GM21526 (cell line): Measurements from ENCODE around the gene NDRG4.

ENCODE experiments used
- ATAC-seq: cut with Tn5 transposase; IDR thresholded peaks from one replicate; pipeline ENCODE4 v1.9.1; 2021; ENCODE audit warnings: moderate library complexity; ENCODE audit not compliant: unreplicated experiment, low FRiP score

NDRG4 gene

DNA sequence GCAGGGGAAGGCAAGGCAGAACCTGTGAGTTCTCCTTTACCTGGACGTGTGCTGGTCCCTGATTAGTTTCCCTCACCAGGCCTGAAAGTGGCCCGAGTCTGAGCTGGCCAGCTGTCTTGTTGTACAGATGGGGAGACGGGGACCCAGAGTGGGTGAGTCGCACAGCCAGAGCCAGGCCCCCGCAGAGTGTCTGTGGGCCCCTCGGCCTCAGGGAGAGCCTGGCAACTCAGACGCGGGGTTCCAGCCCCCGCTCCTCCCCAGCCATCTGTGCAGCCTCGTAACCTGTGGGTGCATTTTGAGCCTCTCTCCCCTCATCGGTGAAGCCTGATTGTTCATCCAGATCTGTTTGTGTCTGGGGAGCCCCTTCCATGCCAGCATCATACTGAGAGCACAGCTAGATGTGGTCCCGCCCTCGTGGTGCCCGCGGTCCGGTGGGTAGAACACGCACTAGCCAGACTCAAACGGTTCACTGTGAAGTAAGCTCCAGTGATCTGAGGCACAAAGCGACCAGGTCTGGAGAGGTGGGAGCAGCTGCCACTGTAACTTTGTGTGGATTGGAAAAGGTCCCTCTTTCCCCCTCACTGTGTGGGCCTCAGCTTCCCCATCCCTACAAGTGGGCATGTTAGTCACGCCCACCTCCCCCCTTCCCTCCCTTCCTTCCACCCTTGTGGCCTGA is 6.0 kb upstream of the NDRG4 start:
- no peak for ATAC-seq

DNA sequence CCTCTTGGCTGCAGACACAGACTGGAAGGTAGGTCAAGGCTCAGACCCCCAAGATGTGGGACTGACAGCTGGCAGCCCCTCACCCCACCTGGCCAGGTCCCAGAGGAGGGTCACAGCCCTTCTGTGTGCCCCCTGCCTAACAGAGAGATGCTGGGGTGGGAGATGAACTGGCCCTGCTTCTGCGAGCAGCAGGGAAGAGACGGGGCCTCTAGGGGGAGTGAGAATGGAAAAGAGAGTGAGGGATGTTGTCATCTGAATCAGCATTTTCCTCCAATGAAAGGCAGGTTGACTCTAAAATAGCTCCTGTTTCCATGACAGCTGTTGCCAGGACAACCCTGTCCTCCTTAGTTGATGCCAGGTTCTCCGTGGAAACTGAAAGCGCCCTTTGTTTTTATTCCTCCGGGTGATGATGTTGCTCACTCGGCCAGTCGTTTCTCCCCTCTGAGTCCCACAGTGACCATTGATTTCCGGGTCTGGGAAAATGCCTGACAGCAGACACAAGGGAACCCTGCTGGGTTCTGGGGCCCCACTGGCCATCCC is 4.9 kb upstream of the NDRG4 start:
- ATAC-seq, result peak; percentile 64

DNA sequence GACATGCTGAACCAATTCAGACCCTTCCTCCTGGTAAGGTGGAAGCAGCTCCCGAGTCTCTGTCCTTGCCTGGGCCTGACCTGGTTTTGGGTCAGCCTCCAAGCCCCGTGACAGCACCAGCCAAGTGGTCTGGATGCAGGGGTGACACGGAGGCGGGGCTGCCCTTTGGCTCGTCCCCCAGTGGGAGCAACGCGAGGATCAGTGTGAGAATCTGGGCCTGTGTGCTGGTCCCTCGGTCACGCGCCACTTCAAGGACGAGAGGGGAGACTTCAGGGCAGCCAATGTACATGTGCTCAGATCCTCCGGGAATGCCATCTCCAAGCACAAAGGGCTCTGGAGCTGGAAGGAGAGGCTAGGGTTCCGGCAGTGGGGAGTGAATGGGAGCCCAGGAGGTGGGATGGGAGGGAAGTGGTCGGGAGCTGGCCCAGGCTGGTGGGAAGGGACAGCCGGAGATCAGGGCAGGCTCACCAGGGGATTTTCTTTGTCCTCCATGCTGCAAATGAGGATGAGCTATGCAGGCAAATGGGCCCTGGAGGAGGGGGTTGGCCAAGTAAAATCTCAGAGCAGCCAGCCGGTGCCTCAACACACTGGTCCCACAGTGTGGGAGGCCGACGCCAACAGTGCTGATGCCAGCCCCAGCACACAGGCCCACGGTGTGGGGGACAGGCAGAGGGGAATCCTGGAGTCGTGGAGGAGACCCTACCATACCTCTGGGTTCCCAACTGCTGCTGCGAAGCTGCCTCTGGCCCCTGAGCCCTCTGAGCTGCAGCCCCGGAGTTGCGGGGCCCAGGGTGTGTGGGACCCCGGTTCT is 4.2 kb upstream of the NDRG4 start:
- ATAC-seq, result no peak

DNA sequence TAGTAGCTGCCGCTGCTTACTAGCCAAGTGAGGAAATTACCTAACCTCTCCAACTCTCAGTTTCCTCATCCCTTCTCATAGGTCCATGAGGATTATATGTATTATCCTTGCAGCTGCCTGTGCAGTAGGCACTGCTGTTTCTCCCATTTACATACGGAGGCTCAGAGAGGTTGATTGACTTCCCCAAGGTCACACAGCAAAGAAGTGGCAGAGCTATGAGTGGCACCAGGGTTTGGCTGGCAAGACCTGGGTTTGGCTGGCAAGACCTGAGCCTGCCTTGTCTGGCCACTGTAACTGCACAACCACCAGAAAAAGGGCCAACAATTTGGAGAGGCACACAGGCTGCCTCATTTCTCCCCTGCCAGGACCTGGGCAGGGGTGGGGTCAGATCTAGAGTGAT is 2.5 kb upstream of the NDRG4 start:
- ATAC-seq, result no peak

DNA sequence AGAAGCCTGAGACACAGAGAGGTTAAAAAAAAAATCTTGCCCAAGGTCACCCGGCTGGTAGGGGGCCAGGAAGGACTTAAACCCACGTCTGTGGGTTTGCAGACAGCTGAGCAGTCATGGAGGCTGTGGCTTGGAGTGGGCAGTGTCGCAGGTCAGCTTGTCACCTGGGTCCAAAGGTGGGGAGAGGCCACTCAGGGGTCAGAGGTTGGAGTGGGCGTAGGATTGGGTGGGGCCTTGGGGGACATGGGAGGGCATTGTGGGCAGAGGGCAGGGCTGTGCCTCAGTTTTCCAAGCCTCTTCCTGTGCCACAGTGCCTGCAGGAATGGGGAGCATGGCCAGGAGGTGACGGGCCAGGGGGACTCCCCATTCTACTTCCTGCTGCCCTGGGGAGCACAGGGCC is 2.0 kb upstream of the NDRG4 start:
- no peak for ATAC-seq

DNA sequence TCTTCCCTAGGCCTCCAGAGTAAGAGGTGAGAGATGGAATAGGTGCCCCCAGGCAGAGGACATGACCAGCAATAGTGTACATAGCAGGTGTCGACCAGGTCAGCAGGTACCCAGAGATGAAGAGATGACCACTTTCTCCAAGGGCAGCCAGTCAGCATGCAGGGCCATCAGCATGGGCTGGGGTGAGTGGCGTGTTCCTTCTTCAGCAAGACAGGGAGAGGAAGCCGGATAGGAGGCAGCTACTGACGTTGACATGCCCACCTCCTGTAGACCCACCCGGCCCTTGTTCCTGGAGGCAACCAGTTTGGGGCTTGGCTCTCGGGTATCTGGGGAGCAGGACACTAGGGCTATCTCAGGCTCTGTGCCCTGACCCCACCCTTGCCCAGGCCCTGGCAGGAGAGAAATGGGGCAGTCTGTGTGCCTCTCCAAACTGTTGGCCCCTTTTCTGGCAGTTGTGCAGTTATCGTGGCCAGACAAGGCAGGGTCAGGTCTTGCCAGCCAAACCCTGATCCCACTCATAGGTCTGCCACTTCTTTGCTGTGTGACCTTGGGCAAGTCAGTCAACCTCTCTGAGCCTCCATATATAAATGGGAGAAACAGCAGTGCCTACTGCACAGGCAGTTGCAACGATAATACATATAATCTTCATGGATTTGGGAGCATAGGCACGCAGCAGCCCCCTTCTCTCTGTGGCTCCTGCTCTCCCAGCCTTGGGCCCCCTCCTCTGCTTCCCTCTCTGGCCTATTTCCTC is 1.4 kb upstream of the NDRG4 start:
- no peak for ATAC-seq

DNA sequence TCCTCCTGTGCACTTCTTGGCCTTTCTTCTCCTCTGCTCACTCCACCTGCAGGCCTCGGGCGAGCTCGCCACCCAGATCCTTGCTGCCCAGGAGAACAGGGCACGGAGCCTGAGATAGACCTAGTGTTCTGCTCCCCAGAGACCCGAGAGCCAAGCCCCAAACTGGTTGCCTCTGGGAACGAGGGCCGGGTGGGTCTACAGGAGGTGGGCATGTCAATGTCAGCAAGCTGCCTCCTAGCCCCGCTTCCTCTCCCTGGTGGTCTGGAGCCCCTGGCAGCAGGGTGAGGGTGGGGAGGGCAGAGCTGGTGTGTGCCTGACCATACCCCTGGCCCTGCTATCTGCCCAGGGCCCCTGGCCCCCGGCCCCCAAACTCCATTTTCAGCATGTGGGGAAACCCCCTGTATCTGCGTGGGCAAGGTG is 841 bp upstream of the NDRG4 start:
- no peak for ATAC-seq

DNA sequence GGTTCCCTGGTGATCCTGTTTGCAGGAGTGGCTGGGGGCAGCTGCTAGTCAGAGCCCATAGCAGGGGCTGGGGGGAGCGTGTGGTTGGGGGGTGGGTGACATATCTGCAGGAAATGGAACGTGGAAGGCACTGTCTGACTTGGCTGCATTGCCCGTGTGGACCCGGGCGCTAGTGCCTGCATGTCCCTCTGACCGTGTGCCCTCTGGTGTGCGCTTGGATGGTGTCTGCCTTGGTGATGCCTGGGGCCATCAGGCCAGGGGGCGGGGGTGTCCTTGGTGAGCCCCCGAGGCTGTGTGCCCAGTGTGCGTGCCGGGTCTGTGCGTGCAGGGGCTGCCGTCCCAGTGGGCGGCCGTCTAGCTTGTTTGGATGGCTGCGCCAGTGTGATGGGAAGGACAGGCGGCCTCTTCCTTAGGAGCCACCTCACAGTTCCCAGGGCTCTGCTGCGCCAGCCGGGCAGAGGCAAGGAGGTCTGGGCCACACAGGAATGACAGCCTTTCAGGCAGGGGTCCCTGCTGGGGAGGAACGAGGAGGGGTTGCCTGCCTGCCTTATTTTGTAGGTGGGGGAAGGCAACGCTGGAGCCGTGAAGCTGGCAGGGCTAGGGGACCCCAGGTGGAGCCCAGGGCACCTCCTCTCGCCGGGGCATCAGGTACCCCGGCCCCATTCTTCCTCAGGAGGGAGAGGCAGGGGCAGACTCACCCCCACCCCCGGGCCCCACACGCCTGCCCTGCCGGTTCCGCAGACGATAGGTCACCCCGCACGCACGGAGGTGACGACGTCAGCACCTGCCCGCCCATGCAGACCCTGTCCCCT is 693 bp downstream of the NDRG4 start:
- ATAC-seq, result no peak

DNA sequence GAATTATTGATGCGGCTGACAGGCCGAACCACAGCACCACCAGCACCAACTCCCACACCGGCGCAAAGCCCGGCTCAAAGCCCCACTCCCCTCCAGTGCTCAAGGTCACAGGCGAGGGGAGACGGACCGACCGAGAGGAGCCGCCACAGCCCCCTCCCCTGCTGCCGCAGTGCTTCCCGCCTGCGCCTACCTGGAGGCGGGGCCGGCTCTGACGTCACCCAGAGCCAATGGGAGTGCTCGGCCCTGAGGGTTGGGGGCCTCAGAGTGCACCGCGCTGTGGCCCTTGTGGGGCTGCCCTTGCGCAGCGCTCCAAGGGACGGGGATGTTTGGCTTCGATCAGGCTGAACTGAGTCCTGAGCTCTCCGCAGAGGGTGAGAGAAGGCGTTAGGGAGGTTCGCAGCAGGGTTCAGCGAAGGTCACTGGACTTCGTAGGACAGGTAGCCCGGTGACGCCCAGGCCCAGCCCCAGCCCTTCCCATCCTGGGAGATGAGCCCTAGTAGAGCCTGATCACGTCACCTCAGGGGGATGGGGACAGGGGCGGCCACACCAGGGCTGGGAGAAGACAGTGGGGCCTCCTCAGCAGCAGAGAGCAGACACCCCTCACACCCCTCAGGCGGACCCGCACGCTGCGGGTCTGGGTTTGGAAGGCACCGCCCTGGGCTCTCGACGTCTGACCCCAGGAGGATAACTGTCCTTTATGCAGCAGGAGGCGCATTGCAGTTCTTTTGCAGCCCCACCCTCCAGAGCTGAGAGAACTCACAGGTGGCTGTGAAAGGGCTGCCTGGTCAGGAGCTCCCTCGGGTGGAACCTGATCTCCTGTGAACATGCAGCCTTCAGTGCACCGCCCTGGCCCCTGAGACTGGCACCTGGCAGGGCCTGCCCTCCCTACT is 1.5 kb downstream of the NDRG4 start:
- ATAC-seq, result no peak

DNA sequence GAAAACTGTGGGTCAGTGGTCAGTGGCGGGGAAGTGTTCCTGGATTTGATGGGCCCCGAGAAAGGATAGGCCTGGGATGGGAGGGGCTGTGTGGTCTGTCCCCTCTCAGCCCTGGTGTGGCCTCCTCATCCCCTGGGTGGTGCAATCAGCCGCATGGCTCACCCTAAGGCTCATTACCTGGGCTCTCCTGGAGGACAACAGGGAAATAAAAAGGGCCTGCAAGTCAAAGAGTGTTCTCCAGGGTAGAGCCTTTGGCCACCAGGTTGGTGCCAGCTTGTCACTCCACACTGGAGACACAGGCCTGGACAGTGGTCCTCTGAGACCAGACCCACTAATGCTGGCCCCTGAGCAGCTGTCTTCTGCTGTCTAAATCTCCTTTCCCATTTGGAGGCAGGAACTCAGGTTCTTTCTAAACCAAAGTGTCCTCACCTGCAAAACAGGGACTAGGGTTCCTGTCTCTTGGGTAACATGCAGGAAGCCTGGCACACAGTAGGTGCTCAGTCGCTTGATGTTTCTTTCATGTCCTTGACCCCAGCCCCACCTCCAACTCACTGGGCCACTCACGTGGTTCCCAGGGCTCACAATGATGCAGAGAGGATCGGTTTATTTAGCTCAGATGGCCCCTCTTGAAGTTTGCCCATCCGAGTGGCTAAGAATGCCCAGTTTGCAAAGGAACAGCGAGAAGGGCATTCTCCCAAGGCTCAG is 2.4 kb downstream of the NDRG4 start:
- ATAC-seq, result no peak

DNA sequence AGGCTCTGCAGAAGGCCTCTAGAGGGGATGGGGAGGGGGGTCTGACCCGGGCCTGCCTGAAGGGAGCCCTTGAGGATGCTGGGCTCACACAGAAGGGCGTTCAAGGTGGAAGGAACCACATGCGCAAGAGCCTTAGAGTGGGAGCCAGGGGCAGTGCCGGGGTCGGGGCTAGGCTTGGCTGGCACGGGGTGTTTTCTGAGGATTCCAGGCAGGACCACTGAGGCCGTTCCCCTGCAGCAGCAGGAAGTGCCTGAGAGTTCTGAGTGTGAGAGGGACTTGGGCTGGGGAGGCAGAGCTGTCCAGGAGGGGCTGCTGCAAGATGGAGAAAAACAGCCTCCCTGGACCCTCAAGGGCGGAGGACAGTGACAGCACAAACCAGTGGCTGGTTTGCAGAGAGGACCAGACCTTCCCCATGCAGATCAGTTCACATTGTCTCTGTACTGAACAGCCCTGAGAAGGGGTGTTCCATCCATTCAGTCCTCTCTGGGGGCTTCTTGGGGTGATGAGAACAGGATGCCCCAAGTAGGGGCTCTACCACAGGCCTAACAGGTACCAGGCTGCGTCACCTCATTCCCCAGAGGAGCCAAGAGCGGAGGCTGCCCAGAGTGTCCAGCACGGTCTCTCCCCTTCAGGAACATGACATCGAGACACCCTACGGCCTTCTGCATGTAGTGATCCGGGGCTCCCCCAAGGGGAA is 3.4 kb downstream of the NDRG4 start:
- ATAC-seq, result no peak

DNA sequence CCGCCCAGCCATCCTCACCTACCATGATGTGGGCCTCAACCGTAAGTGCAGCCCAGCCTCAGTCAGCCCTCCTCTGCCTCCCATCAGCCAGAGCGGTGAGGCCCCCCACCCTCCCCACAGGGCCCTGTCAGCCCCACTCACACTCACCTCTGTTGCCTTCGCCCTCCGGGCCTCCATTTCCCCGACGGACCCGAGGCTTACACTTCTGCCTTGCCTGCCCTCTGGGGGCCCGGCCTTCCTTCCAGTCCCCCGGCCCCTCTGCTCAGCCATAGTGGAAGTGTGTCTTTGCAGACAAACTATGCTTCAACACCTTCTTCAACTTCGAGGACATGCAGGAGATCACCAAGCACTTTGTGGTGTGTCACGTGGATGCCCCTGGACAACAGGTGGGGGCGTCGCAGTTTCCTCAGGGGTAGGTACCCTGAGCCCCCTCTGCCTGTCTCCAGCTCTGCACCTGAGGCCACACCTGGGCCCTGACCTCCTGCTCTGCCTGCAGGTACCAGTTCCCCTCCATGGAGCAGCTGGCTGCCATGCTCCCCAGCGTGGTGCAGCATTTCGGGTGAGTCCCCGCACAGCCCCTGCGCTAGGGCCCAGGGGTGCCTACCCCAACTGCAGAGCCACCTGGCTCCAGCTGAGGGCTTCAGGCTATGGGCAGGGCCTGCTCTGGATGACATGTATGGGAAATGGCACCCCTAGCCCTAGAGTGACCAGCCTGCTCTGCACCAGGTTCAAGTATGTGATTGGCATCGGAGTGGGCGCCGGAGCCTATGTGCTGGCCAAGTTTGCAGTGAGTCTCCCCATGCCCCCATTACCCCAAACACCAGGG is 4.1 kb downstream of the NDRG4 start:
- no peak for ATAC-seq

DNA sequence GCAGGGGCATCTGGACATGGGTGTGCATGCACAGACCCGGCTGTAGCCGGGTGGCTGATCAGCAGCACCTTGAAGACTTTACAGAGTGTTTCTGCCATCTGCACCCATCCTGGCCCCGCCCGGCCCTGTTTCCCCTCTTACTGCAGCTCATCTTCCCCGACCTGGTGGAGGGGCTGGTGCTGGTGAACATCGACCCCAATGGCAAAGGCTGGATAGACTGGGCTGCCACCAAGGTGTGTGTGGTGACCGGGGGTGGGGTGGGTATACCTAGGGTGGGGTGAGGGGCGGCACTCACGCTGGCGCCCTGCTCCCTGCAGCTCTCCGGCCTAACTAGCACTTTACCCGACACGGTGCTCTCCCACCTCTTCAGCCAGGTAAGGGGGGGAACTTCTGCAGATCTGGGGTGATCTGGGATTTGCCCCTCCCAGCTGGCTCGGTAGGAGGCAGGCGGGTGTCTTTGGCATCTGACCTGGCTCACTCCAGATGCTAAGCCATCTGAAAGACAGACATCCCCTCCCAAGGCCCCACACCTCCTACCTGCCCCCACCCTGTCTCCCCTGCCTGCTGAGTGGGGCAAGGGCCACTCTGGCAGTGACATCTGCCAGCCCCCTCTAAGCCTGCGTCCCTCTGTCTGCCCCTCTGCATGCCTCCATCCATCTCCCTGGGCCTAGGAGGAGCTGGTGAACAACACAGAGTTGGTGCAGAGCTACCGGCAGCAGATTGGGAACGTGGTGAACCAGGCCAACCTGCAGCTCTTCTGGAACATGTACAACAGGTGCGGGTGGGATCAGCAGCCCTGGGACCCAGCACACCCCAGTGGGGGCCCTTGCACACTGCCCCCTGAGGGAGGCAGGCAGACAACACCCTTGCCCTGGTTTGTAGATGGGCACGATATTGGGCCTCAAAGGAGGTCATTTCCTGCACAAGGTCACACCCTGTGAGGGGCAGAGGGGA is 6.6 kb downstream of the NDRG4 start:
- ATAC-seq, result no peak

DNA sequence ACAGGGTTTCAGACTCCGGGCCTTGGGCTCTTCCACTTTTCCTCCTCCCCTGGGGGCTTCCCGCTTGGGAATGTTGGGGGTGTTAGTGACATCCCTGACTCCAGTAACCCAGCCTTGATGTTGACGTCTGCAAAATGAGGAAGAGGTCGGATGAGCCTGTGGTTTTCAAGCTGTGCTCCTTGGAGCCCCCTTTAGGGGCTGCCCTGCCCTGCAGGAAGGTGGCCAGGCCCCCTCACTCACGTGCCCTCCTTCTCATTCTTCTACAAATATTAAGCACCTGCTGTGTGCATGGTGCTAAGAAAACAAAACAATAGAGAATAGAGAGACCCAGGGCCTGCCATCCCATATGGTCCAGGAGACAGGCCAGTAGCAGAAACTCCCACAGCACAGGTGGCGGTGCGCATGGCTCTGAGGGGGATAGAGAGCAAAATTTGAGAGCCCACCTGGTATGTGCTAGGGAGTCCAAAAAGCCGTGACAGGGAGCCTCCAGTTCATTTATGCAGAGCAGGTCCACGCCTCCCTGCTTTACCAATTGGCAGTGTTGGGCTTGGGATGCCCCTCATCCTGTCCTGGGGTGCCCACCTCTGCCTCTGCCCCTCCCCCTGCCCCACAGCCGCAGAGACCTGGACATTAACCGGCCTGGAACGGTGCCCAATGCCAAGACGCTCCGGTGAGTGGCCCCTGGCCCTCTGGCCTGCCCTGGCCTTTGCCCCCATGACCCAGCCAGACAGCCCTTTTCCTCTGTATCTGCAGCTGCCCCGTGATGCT is 7.4 kb downstream of the NDRG4 start:
- no peak for ATAC-seq

DNA sequence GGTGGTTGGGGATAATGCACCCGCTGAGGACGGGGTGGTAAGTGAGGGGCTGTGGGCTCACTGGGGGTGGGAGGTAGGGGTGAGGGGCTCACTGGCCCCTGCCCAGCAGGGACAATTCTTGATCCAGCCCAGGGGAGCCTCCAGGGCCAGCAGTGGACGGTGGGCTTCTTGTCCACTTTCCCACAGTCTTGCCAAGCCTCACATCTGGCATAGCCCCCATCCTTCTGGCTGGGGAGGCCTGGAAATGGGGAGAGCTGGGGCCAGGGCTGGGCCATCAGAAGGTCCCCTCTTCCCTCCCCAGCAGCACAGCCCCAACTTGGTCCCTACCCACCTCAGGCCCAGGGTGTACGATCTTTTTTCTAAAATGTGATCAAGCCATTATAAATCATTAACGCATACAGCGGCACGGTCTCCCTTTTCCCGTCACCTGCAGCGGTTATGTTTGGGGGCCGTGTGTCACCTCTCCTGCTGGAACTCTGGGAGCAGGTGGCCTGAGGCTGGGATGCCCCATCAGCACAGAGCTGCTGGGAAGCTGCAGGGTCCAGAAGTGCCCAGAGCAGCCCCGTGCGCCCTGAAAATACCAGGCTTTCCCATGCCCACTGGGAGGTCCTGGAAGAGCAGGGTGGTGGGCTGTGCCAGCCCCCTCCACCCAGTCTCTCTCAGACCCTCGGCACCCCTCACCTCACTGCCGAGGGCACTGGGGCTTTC is 8.2 kb downstream of the NDRG4 start:
- ATAC-seq, result no peak
